Glomerular endothelial cell (primary cell): ENCODE results near the gene LSG1. TPM values are rescaled to one million over a fixed set of nuclear protein-coding genes. Genes with fewer than 3 reads are reported as not detected.
"Not testable (repeated sequence)": the region's sequence is repeated elsewhere in the genome, so short reads cannot be mapped to it uniquely, and the experiment has no call there.

Experiments
- DNase-seq: peaks from one replicate; pipeline ENCODE4 v3.0.0-alpha.2; 2011; ENCODE audit warnings: low read depth, low spot score; ENCODE audit errors: extremely low read depth
- total RNA-seq: library from RNA; depleted of rRNA; stranded (reverse); fragments of >200 nt; gene quantifications from 2 replicates; pipeline ENCODE4 v1.2.3, GENCODE V29; 2015

The LSG1 gene
- total RNA-seq, 1 donor from 2014 or later = 25.8 TPM

GRCh38 chr3:194619741-194620140 is 52.2 kb downstream of the LSG1 start:
- no peak for DNase-seq

DNA sequence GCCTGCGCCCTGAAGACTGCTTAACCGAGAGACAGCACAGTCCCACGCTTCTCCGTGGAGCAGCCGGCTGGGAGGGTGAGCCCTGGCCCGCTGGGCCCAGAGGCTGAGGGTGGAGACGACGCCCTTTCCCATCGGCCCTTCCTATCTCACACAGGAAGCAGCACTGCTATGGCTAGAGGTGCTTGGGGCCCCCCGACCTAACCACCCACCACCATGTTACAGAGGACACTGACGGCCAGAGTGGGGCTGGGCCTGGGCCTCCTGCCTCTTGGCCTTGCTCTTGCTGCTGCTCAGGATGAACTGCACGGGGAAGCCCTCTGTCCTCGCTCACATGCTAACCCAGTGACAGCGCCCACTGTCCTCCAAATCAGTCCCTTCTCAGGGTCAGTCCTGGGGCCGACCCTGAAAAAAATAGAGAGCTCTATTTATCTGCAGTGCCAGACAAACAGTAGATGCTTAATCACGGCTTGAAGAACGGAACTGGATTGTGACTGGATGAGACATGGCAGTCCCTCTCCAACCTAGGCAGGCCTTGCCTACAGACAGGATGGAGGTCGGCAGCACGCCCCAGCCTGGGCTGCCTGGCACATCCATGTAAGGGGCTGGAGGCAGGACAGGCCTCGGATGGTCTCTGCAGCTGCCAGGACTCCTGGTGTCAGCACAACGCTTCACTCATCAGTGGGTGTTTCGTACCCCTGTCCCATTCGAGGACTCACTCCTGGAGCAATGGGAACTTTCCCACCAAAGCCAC is 53.0 kb downstream of the LSG1 start:
- no peak for DNase-seq

DNA sequence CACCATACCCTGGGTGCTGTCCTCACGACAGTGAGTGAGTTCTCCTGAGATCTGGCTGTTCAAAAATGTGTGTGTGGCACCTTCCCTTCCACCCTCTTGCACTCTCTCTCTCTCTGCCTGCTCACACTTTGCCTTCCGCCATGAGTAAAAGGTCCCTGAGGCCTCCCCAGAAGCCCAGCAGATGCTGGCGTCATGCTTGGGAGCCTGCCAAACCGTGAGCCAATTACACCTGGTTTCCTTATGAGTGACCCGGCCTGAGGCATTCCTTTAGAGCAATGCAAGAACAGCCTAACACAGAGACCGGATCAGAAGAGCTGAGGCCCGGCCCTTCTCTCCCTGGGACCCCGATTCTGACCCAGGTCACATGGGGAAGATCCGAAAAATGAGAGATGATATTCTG is 54.2 kb downstream of the LSG1 start:
- no peak for DNase-seq

GRCh38 chr3:194617143-194617671 is 54.8 kb downstream of the LSG1 start:
- no peak for DNase-seq

DNA sequence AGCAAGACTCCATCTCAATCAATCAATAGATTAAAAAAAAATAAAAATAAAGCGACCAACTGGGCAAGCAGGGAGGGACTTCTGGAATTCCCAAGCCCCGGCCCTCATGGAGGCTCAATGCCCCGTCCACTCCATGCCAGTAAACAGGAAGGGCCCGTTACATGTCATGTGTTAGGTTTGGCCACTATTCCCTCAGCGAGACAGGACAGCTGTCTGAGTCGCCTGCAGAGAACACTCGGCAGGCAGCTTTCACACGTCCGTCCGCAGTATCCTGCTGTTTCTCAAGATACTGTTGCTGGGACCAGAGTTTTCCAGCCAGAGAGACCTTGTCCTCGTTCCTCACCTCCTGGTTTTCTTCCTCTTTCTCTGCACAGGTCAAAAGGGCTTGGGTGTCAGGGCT is 56.8 kb downstream of the LSG1 start:
- no peak for DNase-seq

DNA sequence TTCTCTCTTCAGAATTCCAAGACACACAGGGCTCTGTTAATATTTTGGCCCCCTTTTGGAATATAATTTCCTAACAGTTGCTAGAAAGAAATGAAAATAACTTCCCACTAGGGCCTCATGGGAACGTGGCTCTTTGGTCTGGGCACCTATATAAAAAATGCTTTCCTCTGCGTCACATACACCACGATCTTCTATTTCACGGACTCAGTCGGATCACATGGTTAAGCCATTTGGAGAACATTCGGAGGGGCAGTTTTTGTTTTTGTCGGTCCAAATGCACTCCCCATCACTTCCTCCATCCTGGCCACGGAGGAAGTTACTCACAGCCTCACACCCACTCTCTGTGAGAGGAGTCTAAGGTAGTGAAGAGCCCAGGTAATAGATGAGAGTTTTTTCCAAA is 59.8 kb downstream of the LSG1 start:
- DNase-seq = no peak

GRCh38 chr3:194610689-194611088 is 61.3 kb downstream of the LSG1 start:
- no peak for DNase-seq

GRCh38 chr3:194609601-194610000 is 62.4 kb downstream of the LSG1 start:
- no peak for DNase-seq

- DNase-seq = no peak
Observed at GRCh38 chr3:194608981-194609380, 63.0 kb downstream of the LSG1 start.

DNA sequence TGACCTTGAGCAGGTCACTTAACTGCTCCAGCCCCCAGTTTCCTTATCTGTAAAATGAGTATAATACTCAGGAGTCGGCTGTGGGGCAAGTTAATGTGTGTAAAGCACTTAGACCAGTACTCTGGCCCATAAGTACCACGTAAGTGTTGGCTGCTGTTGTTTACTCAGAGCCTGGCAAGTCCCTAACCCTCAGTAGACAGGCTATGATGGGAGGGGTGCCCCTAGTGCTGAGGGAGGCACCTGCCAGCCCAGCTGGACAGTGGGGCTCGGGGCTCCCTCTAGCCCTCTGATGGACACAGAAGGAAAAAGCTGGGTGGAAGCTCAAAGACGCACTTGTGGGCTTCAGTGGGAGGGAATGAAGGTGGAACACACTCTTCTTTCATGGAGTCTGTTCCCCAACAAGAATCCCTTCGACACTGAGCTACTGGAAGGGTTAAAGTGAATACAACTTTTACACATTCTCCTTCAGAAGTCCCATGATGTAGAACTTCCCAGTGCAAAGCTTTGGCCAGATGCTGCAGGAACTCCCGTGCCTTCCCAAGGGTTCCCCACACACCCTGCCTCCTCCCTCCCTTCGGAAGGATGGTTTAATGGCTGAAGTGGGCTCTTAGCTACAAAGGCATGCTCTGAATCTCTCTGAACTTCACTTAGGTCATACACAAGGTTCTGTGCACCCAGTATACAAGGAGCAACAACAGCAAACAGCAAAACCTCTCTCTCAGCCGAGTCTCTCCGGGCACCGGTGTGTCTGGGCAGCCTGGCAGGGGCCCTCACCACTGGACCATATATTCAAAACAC is 64.2 kb downstream of the LSG1 start:
- no peak for DNase-seq

DNA sequence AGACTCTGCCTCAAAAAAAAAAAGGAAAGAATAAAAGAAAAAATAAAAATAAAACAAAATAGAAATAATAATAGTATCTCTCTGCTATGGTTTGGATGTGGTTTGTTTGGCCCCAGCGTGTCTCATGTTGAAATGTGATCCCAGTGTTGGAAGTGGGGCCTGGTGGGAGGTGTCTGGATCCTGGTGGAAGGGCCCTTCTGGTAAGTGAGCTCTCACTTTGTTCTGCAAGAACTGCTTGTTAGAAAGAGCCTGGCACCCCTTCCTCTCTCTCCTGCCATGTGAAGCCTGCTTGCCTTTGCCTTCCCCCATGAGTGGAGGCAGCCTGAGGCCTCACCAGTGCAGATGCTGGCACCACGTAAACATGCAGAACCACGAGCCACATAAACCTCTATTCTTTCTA is 65.0 kb downstream of the LSG1 start:
- no peak for DNase-seq

- no peak for DNase-seq
Observed at GRCh38 chr3:194606163-194606562, 65.8 kb downstream of the LSG1 start.

DNA sequence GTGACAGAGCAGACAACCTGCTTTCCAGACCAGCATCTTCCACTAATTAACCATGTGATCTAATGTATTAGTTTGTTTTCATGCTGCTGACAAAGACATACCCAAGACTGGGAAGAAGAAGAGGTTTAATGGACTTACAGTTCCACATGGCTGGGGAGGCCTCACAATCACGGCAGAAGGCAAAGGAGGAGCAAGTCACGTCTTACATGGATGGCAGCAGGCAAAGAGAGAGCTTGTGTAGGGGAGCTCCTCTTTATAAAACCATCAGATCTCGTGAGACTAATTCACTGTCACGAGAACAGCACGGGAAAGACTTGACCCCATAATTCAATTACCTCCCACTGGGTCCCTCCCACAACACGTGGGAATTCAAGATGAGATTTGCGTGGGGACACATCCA is 66.7 kb downstream of the LSG1 start:
- not testable (repeated sequence) for DNase-seq

GRCh38 chr3:194604837-194605236 is 67.2 kb downstream of the LSG1 start:
- DNase-seq = no peak

DNA sequence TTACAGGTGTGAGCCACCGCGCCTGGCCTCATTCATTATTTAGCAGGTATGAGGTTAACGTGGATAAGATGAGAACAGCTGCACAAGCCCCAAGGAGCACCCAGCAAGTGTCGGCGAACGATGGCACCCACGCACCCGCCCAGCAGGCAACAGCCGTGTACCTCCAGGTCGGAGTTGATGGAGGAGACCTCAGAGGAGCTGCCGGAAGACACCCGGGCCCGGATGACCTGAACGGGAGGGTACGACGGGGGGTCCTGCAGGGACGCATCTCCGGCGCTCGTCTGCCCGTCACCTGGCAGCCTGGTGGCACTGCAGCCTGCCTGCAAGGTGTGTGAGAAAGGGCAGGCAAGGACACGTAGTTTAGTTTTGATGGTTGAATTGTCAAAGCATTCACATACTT is 67.9 kb downstream of the LSG1 start:
- no peak for DNase-seq

DNA sequence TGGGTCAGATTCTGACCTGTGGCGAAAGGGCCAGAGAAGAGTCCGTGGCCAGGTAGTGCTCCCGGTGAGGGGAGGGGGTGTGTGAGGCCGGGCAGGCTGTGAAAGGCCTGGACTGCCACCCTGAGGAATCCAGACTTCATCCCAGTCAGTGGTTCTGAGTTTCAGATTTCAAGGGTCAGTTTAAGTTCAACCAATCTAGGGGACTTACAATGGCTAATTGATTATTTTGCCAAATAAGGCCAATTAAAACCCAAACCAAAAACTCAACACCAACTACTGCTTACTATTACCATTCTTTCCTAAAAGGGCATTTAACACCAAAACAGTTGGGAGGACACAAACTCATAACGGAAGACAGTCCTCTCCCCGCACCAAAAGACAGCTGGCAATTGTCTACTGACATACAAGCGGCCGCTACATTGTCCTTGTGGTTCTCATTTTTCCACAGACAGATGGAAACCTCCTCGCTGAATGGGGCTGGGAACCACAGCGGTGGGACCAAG is 69.3 kb downstream of the LSG1 start:
- DNase-seq = no peak

GRCh38 chr3:194598771-194599557 is 73.0 kb downstream of the LSG1 start:
- DNase-seq = no peak

DNA sequence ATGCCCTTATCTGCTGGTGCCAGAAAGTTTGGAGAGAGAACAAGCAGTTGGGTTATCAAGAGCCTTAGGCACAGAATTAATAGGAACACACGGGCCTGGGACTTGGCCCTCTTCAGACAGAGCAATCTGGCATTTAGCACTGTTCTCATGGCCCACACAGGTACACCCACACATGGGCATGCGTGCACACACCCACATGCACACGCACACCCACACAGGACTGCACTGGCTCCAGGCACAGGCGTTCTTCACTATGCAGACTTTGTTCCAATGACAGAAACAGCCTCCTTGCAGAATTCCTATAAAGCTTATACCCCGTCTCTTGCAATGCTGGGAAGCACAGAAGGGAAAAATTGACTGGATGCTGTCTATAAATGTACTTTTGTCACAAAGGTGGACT is 75.1 kb downstream of the LSG1 start:
- no peak for DNase-seq

- no peak for DNase-seq
Observed at GRCh38 chr3:194592798-194593752, 78.9 kb downstream of the LSG1 start.
